A673 (cell line): Measurements from ENCODE around the gene TMEM18.

Source experiments
- EZH2 ChIP-seq: fragments of 200-600 bp; sonication (generic); IDR thresholded peaks from 2 replicates; pipeline ENCODE4 v1.6.1; 2017; ENCODE audit warnings: borderline replicate concordance, low read depth, mild to moderate bottlenecking, mixed read lengths, antibody characterized with exemption, low read length; ENCODE audit not compliant: poor library complexity, severe bottlenecking
- TF ChIP-seq, protein P1 (sequence below): fragments of 300-800, 200-600 bp; sonication (generic); conservative IDR thresholded peaks from 2 replicates; pipeline ENCODE4 v1.5.1; 2017; ENCODE audit warnings: low read depth, mild to moderate bottlenecking, antibody characterized with exemption, low read length, moderate library complexity, mixed read lengths

- TF ChIP-seq, protein P1, sequence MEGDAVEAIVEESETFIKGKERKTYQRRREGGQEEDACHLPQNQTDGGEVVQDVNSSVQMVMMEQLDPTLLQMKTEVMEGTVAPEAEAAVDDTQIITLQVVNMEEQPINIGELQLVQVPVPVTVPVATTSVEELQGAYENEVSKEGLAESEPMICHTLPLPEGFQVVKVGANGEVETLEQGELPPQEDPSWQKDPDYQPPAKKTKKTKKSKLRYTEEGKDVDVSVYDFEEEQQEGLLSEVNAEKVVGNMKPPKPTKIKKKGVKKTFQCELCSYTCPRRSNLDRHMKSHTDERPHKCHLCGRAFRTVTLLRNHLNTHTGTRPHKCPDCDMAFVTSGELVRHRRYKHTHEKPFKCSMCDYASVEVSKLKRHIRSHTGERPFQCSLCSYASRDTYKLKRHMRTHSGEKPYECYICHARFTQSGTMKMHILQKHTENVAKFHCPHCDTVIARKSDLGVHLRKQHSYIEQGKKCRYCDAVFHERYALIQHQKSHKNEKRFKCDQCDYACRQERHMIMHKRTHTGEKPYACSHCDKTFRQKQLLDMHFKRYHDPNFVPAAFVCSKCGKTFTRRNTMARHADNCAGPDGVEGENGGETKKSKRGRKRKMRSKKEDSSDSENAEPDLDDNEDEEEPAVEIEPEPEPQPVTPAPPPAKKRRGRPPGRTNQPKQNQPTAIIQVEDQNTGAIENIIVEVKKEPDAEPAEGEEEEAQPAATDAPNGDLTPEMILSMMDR = no peak
- no peak for TF ChIP-seq EZH2
These were observed 42.5 kb upstream of the TMEM18 start for GRCh38 chr2:719734-720133.
